CD4-positive, CD25-positive, alpha-beta regulatory T cell (primary cell): ENCODE data around the gene USF1. TPM values are rescaled to one million over a fixed set of nuclear protein-coding genes. Genes with fewer than 3 reads are reported as not detected.

Experiments
- ATAC-seq, 2 donors: fragments of 150-1000 bp; cut with Tn5 transposase; one replicate each; pipeline ENCODE4 v1.10.0; 2021; ENCODE audit warnings: low read depth in 2 of 2, moderate number of reproducible peaks in 2 of 2, moderate library complexity in 1 of 2
- DNase-seq, 3 donors: peaks; one replicate each; pipeline versions ENCODE4 v3.0.0 to v3.0.0-alpha.2; 2012 to 2022; ENCODE audit warnings: mixed read lengths in 1 of 3
- H3K27ac ChIP-seq: one replicate; pipeline ENCODE4 v1.7.0; 2013; ENCODE audit warnings: mild to moderate bottlenecking, low read length; ENCODE audit not compliant: insufficient read depth, poor library complexity, severe bottlenecking
- H3K27me3 ChIP-seq: one replicate; pipeline ENCODE4 v1.7.0; 2013; ENCODE audit warnings: low read length; ENCODE audit not compliant: control insufficient read depth, insufficient read depth
- H3K36me3 ChIP-seq: one replicate; pipeline ENCODE4 v1.7.0; 2013; ENCODE audit warnings: mild to moderate bottlenecking, low read length, moderate library complexity; ENCODE audit not compliant: control insufficient read depth, insufficient read depth
- H3K4me1 ChIP-seq: 2 replicates; pipeline ENCODE4 v1.7.0; 2013; ENCODE audit warnings: mild to moderate bottlenecking, low read length; ENCODE audit not compliant: insufficient read depth, control insufficient read depth, poor library complexity, severe bottlenecking
- H3K4me3 ChIP-seq: one replicate; pipeline ENCODE4 v1.7.0; 2013; ENCODE audit warnings: low read depth, mild to moderate bottlenecking, low read length, moderate library complexity
- H3K9me3 ChIP-seq, 2 experiments: 1 replicate in 1 of 2; 2 replicates in 1 of 2; pipeline ENCODE4 v1.7.0; 2013; ENCODE audit warnings: low read length in 2 of 2, mild to moderate bottlenecking in 1 of 2, moderate library complexity in 1 of 2; ENCODE audit not compliant: control insufficient read depth in 2 of 2
- H3K27ac Mint-ChIP-seq, 3 donors: one replicate each; pipeline ENCODE4 v1.8.0; 2020 to 2022; ENCODE audit warnings: mild to moderate bottlenecking in 3 of 3, mixed read lengths in 3 of 3, moderate library complexity in 2 of 3
- H3K27me3 Mint-ChIP-seq: one replicate; pipeline ENCODE4 v1.8.0; 2022; ENCODE audit warnings: mild to moderate bottlenecking, mixed read lengths
- H3K36me3 Mint-ChIP-seq: one replicate; pipeline ENCODE4 v1.8.0; 2020; ENCODE audit warnings: mixed read lengths
- H3K4me1 Mint-ChIP-seq, 4 donors: one replicate each; pipeline ENCODE4 v1.8.0; 2020 to 2022; ENCODE audit warnings: mixed read lengths in 4 of 4, mild to moderate bottlenecking in 1 of 4
- H3K4me3 Mint-ChIP-seq, 4 donors: one replicate each; pipeline ENCODE4 v1.8.0; 2020 to 2022; ENCODE audit warnings: mild to moderate bottlenecking in 4 of 4, mixed read lengths in 4 of 4, moderate library complexity in 3 of 4
- H3K9me3 Mint-ChIP-seq, 7 donors: one replicate each; pipeline ENCODE4 v1.8.0; 2020 to 2022; ENCODE audit warnings: mixed read lengths in 7 of 7, mild to moderate bottlenecking in 3 of 7, moderate library complexity in 2 of 7
- polyA plus RNA-seq, 4 donors: library from polyadenylated mRNA; unstranded; fragments of 300-500 nt; fragmentation: Illumina TruSeq; gene quantifications; one replicate each; pipeline ENCODE4 v1.2.3, GENCODE V29; 2021
- total RNA-seq: library from RNA; stranded (reverse); gene quantifications from one replicate; pipeline ENCODE4 v1.2.3, GENCODE V29; 2022

Gene USF1
- total and polyA plus RNA-seq, 5 donors from 2014 or later: 4.2 to 102 (median 6.2) TPM

- ATAC-seq (no peak), DNase-seq (no peak)
- peaks cover 0 to 2% (median 0%) of the 10 kb centered on the region in 7 donors for H3K9me3 Mint-ChIP-seq
- H3K4me3 ChIP-seq: no peak overlapping the region
- peak overlapping the region in 1 of 4 donors; percentile 38 for H3K4me3 Mint-ChIP-seq
- peaks cover 0 to 28% (median 12%) of the 10 kb centered on the region in 4 donors for H3K4me1 Mint-ChIP-seq
- H3K27me3 ChIP-seq: no peaks in the 10 kb centered on the region
- no peaks in the 10 kb centered on the region for H3K9me3 ChIP-seq
- H3K36me3 ChIP-seq: no peaks in the 10 kb centered on the region
- no peak overlapping the region for H3K27ac ChIP-seq
- H3K27ac Mint-ChIP-seq: peak overlapping the region in 1 of 3 donors; percentile 42
- H3K27me3 Mint-ChIP-seq: peaks cover 5% of the 10 kb centered on the region
- peaks cover 23% of the 10 kb centered on the region for H3K4me1 ChIP-seq
- no peaks in the 10 kb centered on the region for H3K36me3 Mint-ChIP-seq
Measured at GRCh38 chr1:161074676-161075368, 29.0 kb upstream of the USF1 start.

GRCh38 chr1:161073474-161074121 lies 27.8 kb upstream of the USF1 start:
- H3K27me3 Mint-ChIP-seq: peaks cover 5% of the 10 kb centered on the region
- Histone ChIP-seq H3K4me1 (peaks cover 32% of the 10 kb centered on the region), H3K36me3 (no peaks in the 10 kb centered on the region), H3K4me3 (no peak overlapping the region), H3K27me3 (no peaks in the 10 kb centered on the region), H3K27ac (no peak overlapping the region), H3K9me3 (no peaks in the 10 kb centered on the region)
- H3K9me3 Mint-ChIP-seq: no peaks in the 10 kb centered on the region
- peaks cover 0 to 28% (median 13%) of the 10 kb centered on the region in 4 donors for H3K4me1 Mint-ChIP-seq
- H3K27ac Mint-ChIP-seq: peak overlapping the region in 2 of 3 donors; percentile 31 to 66
- no peak overlapping the region for H3K4me3 Mint-ChIP-seq
- H3K36me3 Mint-ChIP-seq: no peaks in the 10 kb centered on the region
- no peak for ATAC-seq
- DNase-seq: no peak

- no peaks in the 10 kb centered on the region for H3K9me3 Mint-ChIP-seq
- ATAC-seq (no peak), DNase-seq (no peak)
- H3K4me1 Mint-ChIP-seq: peaks cover 0 to 33% (median 16%) of the 10 kb centered on the region in 4 donors
- peaks cover 37% of the 10 kb centered on the region for H3K4me1 ChIP-seq
- no peaks in the 10 kb centered on the region for H3K27me3 Mint-ChIP-seq
- H3K4me3 Mint-ChIP-seq: no peak overlapping the region
- H3K27ac Mint-ChIP-seq: peak overlapping the region in 1 of 3 donors; percentile 51
- no peaks in the 10 kb centered on the region for H3K27me3 ChIP-seq
- no peaks in the 10 kb centered on the region for H3K36me3 ChIP-seq
- H3K4me3 ChIP-seq: no peak overlapping the region
- no peaks in the 10 kb centered on the region for H3K9me3 ChIP-seq
- no peak overlapping the region for H3K27ac ChIP-seq
- peaks cover 6% of the 10 kb centered on the region for H3K36me3 Mint-ChIP-seq
Measured at GRCh38 chr1:161072751-161073449, 27.1 kb upstream of the USF1 start.

- DNase-seq (peak; percentile 27 to 64 (median 36)), ATAC-seq (no peak)
- peaks cover 45% of the 10 kb centered on the region for H3K4me1 ChIP-seq
- H3K4me3 ChIP-seq: no peak overlapping the region
- peak overlapping the region; percentile 89 for H3K27ac ChIP-seq
- H3K27me3 ChIP-seq: no peaks in the 10 kb centered on the region
- peak overlapping the region in 2 of 3 donors; percentile 80 to 97 for H3K27ac Mint-ChIP-seq
- no peaks in the 10 kb centered on the region for H3K9me3 Mint-ChIP-seq
- peaks cover under 1 to 43% (median 21%) of the 10 kb centered on the region in 4 donors for H3K4me1 Mint-ChIP-seq
- H3K4me3 Mint-ChIP-seq: peak overlapping the region in 3 of 4 donors; percentile 8 to 31 (median 19)
- H3K9me3 ChIP-seq: no peaks in the 10 kb centered on the region
- H3K27me3 Mint-ChIP-seq: no peaks in the 10 kb centered on the region
- H3K36me3 Mint-ChIP-seq: peaks cover 8% of the 10 kb centered on the region
- H3K36me3 ChIP-seq: no peaks in the 10 kb centered on the region
Measured at GRCh38 chr1:161071886-161072371, 26.2 kb upstream of the USF1 start.

- Histone ChIP-seq H3K4me1 (peaks cover 57% of the 10 kb centered on the region), H3K9me3 (no peaks in the 10 kb centered on the region), H3K27ac (peak overlapping the region; percentile 89), H3K4me3 (no peak overlapping the region), H3K27me3 (no peaks in the 10 kb centered on the region), H3K36me3 (peaks cover 9% of the 10 kb centered on the region)
- Mint-ChIP-seq H3K27me3 (no peaks in the 10 kb centered on the region), H3K36me3 (peaks cover 13% of the 10 kb centered on the region), H3K4me1 (peaks cover 5 to 52% (median 26%) of the 10 kb centered on the region in 4 donors), H3K9me3 (no peaks in the 10 kb centered on the region), H3K4me3 (peak overlapping the region in 2 of 4 donors; percentile 54 to 98), H3K27ac (peak overlapping the region in 2 of 3 donors; percentile 95 to 97)
- ATAC-seq (no peak), DNase-seq (no peak)
Measured at GRCh38 chr1:161070761-161071160, 25.0 kb upstream of the USF1 start.

- Histone ChIP-seq H3K27me3 (no peaks in the 10 kb centered on the region), H3K36me3 (peaks cover 11% of the 10 kb centered on the region), H3K4me3 (peak within 1 kb of the TSS; percentile 97), H3K9me3 (no peaks in the 10 kb centered on the region), H3K27ac (peak within 1 kb of the TSS; percentile 89), H3K4me1 (peaks cover 64% of the 10 kb centered on the region)
- peak; percentile 76 to 98 (median 90) for DNase-seq
- ATAC-seq: peak; percentile 86 to 89
- H3K4me1 Mint-ChIP-seq: peaks cover 5 to 60% (median 27%) of the 10 kb centered on the region in 4 donors
- H3K27ac Mint-ChIP-seq: peak within 1 kb of the TSS; percentile 97 to 100 (median 99)
- peak within 1 kb of the TSS; percentile 97 to 100 (median 98) for H3K4me3 Mint-ChIP-seq
- no peaks in the 10 kb centered on the region for H3K9me3 Mint-ChIP-seq
- peaks cover 13% of the 10 kb centered on the region for H3K36me3 Mint-ChIP-seq
- H3K27me3 Mint-ChIP-seq: no peaks in the 10 kb centered on the region
Measured at GRCh38 chr1:161069731-161070270, 24.0 kb upstream of the USF1 start, which contains the start of gene ARHGAP30. Gene ARHGAP30 (minus strand): TSS chr1:161069891. CDS start chr1:161069624, 267 bp downstream.

GRCh38 chr1:161069241-161069640 lies 23.5 kb upstream of the USF1 start:
- H3K9me3 Mint-ChIP-seq: no peaks in the 10 kb centered on the region
- Histone ChIP-seq H3K27me3 (no peaks in the 10 kb centered on the region), H3K4me3 (peak overlapping the region; percentile 97), H3K9me3 (no peaks in the 10 kb centered on the region), H3K36me3 (peaks cover 14% of the 10 kb centered on the region), H3K27ac (peak overlapping the region; percentile 89), H3K4me1 (peaks cover 70% of the 10 kb centered on the region)
- no peak for ATAC-seq
- H3K4me3 Mint-ChIP-seq: peak overlapping the region; percentile 97 to 100 (median 98)
- peaks cover 18% of the 10 kb centered on the region for H3K36me3 Mint-ChIP-seq
- DNase-seq: peak in 2 of 3 donors; percentile 25 to 59
- peak overlapping the region; percentile 97 to 100 (median 99) for H3K27ac Mint-ChIP-seq
- H3K27me3 Mint-ChIP-seq: no peaks in the 10 kb centered on the region
- H3K4me1 Mint-ChIP-seq: peaks cover 10 to 64% (median 32%) of the 10 kb centered on the region in 4 donors
